H1 (cell line): Measurements from ENCODE around the gene SNRNP200. TPM values are rescaled to one million over a fixed set of nuclear protein-coding genes. Genes with fewer than 3 reads are reported as not detected.

Experiments used
- CTCF ChIA-PET: fragments of 300-600 bp; sonication (Branson Sonifier 250); formaldehyde crosslinking; loops from one replicate; lab custom pipeline; 2021; ENCODE audit not compliant: partially characterized antibody; lab: Charles Lee
- POLR2A ChIA-PET: fragments of 300-600 bp; sonication (Branson Sonifier 250); formaldehyde crosslinking; loops from one replicate; lab custom pipeline; 2021; ENCODE audit warnings: inconsistent platforms; ENCODE audit not compliant: partially characterized antibody; lab: Charles Lee
- DNase-seq, 2 experiments: peaks; one replicate each; pipeline versions ENCODE4 v3.0.0 to v3.0.0-alpha.2; 2010 to 2022; ENCODE audit warnings: low spot score in 2 of 2, low read depth in 1 of 2, mixed read lengths in 1 of 2
- FAIRE-seq: peaks from 2 replicates; lab custom pipeline; 2011; peaks lifted over from hg19 to GRCh38; lab: Jason Lieb, UNC
- H2AFZ ChIP-seq: 2 replicates; pipeline ENCODE4 v1.8.1; 2012; ENCODE audit warnings: low read length, inconsistent platforms
- H2AK5ac ChIP-seq: 2 replicates; pipeline ENCODE4 v1.6.1; 2013; ENCODE audit warnings: low read depth, low read length
- H2BK120ac ChIP-seq: replicated peaks from 2 replicates; pipeline ENCODE3; 2013; ENCODE audit warnings: low read depth, low read length, inconsistent platforms
- H2BK12ac ChIP-seq: 2 replicates; pipeline ENCODE4 v1.6.1; 2013; ENCODE audit warnings: low read depth, low read length
- H2BK15ac ChIP-seq: 2 replicates; pipeline ENCODE4 v1.6.1; 2013; ENCODE audit warnings: low read length
- H2BK20ac ChIP-seq: 2 replicates; pipeline ENCODE4 v1.6.1; 2013; ENCODE audit warnings: low read length
- H2BK5ac ChIP-seq: 2 replicates; pipeline ENCODE4 v1.6.1; 2013; ENCODE audit warnings: low read depth, low read length
- H3K14ac ChIP-seq: 2 replicates; pipeline ENCODE4 v1.6.1; 2013; ENCODE audit warnings: inconsistent platforms; ENCODE audit not compliant: insufficient read length
- H3K18ac ChIP-seq: 2 replicates; pipeline ENCODE4 v1.6.1; 2013; ENCODE audit warnings: low read length; ENCODE audit errors: extremely low read depth
- H3K23ac ChIP-seq: 2 replicates; pipeline ENCODE4 v1.6.1; 2013; ENCODE audit warnings: inconsistent platforms; ENCODE audit not compliant: insufficient read length
- H3K23me2 ChIP-seq: 2 replicates; pipeline ENCODE4 v1.6.1; 2013; ENCODE audit warnings: low read depth, low read length
- H3K27ac ChIP-seq: 2 replicates; pipeline ENCODE4 v1.6.1; 2011; ENCODE audit warnings: low read depth, low read length, inconsistent platforms
- H3K27me3 ChIP-seq, 4 experiments: replicated peaks in 1 of 4; 1 replicate in 1 of 4; 2 replicates in 3 of 4; pipeline versions ENCODE4 v1.6.1 to v1.8.1; 2011 to 2013; ENCODE audit warnings: low read length in 3 of 4, mild to moderate bottlenecking in 3 of 4, inconsistent platforms in 2 of 4, mixed read lengths in 2 of 4, moderate library complexity in 1 of 4; ENCODE audit not compliant: control insufficient read depth in 3 of 4, insufficient read depth in 3 of 4; ENCODE audit errors: extremely low read depth in 1 of 4
- H3K36me3 ChIP-seq, 4 experiments: 2 replicates each; pipeline versions ENCODE4 v1.6.1 to v1.8.1; 2011 to 2013; ENCODE audit warnings: mild to moderate bottlenecking in 4 of 4, low read length in 3 of 4, moderate library complexity in 2 of 4, control low read depth in 1 of 4, inconsistent platforms in 1 of 4; ENCODE audit not compliant: insufficient read depth in 4 of 4, control insufficient read depth in 2 of 4
- H3K4ac ChIP-seq: replicated peaks from 2 replicates; pipeline ENCODE3; 2013; ENCODE audit warnings: low read length, low read depth, mixed read lengths, inconsistent platforms; ENCODE audit not compliant: insufficient read length
- H3K4me1 ChIP-seq, 4 experiments: replicated peaks in 1 of 4; 1 replicate in 1 of 4; 2 replicates in 3 of 4; pipeline versions ENCODE4 v1.6.1 to v1.8.1; 2011 to 2013; ENCODE audit warnings: low read length in 3 of 4, inconsistent platforms in 2 of 4, mixed read lengths in 1 of 4; ENCODE audit not compliant: insufficient read depth in 4 of 4, control insufficient read depth in 3 of 4
- H3K4me2 ChIP-seq, 2 experiments: 2 replicates each; pipeline versions ENCODE4 v1.6.1 to v1.8.1; 2011 to 2013; ENCODE audit warnings: low read depth in 2 of 2, low read length in 2 of 2, control low read depth in 1 of 2, inconsistent platforms in 1 of 2, mild to moderate bottlenecking in 1 of 2; ENCODE audit not compliant: insufficient read depth in 1 of 2
- H3K4me3 ChIP-seq, 4 experiments: fragments of 200-600, 300-600 bp in 1 of 4; sonication (generic), shearing (Covaris generic), sonication (Bioruptor Twin) in 1 of 4; 2 replicates each; pipeline versions ENCODE4 v1.5.1 to v1.8.1; 2011 to 2016; ENCODE audit warnings: low read length in 4 of 4, low read depth in 3 of 4, control low read depth in 2 of 4, inconsistent platforms in 2 of 4, mild to moderate bottlenecking in 2 of 4, mixed read lengths in 1 of 4, moderate library complexity in 1 of 4; ENCODE audit not compliant: insufficient read depth in 2 of 4; ENCODE audit errors: extremely low read depth in 1 of 4
- H3K56ac ChIP-seq: replicated peaks from 2 replicates; pipeline ENCODE3; 2013; ENCODE audit warnings: low read depth, mild to moderate bottlenecking, mixed read lengths, low read length, inconsistent platforms; ENCODE audit not compliant: insufficient read length
- H3K79me1 ChIP-seq: 2 replicates; pipeline ENCODE4 v1.6.1; 2013; ENCODE audit warnings: low read depth, low read length, control low read depth
- H3K79me2 ChIP-seq, 2 experiments: 2 replicates each; pipeline versions ENCODE4 v1.6.1 to v1.8.1; 2012 to 2013; ENCODE audit warnings: low read length in 2 of 2, mild to moderate bottlenecking in 2 of 2, inconsistent platforms in 1 of 2; ENCODE audit not compliant: insufficient read depth in 2 of 2, control insufficient read depth in 1 of 2
- H3K9ac ChIP-seq, 4 experiments: replicated peaks in 1 of 4; 1 replicate in 1 of 4; 2 replicates in 3 of 4; pipeline versions ENCODE4 v1.6.1 to v1.8.1; 2011 to 2013; ENCODE audit warnings: low read depth in 3 of 4, low read length in 3 of 4, control low read depth in 2 of 4, mild to moderate bottlenecking in 2 of 4, moderate library complexity in 2 of 4, inconsistent platforms in 1 of 4; ENCODE audit errors: extremely low read depth in 1 of 4
- H3K9me3 ChIP-seq, 2 experiments: 2 replicates each; pipeline versions ENCODE4 v1.6.1 to v1.8.1; 2012 to 2013; ENCODE audit warnings: mild to moderate bottlenecking in 2 of 2, moderate library complexity in 2 of 2, control low read depth in 1 of 2, inconsistent platforms in 1 of 2, low read depth in 1 of 2, low read length in 1 of 2, mixed read lengths in 1 of 2; ENCODE audit not compliant: insufficient read depth in 2 of 2
- H4K20me1 ChIP-seq, 2 experiments: replicated peaks in 1 of 2; 2 replicates each; pipeline versions ENCODE3 to v1.8.1; 2011 to 2013; ENCODE audit warnings: inconsistent platforms in 2 of 2, low read length in 2 of 2, mild to moderate bottlenecking in 1 of 2; ENCODE audit not compliant: insufficient read depth in 2 of 2, control insufficient read depth in 1 of 2
- H4K5ac ChIP-seq: 2 replicates; pipeline ENCODE4 v1.6.1; 2013; ENCODE audit warnings: low read length, low read depth, mixed read lengths, inconsistent platforms; ENCODE audit not compliant: insufficient read length
- H4K8ac ChIP-seq: 2 replicates; pipeline ENCODE4 v1.8.0; 2013; ENCODE audit warnings: mild to moderate bottlenecking, moderate library complexity, low read length, inconsistent platforms; ENCODE audit not compliant: insufficient read depth; ENCODE audit errors: extremely low read depth
- H4K91ac ChIP-seq: replicated peaks from 2 replicates; pipeline ENCODE3; 2013; ENCODE audit warnings: low read length, mixed read lengths, inconsistent platforms; ENCODE audit not compliant: insufficient read length
- BCL11A ChIP-seq, 2 experiments: IDR thresholded peaks; one replicate each; pipeline ENCODE4 v1.6.1; 2011; ENCODE audit warnings: low read depth in 2 of 2, low read length in 2 of 2, mild to moderate bottlenecking in 2 of 2
- CTBP2 ChIP-seq: IDR thresholded peaks from 2 replicates; pipeline ENCODE4 v1.7.0; 2011; ENCODE audit warnings: borderline replicate concordance, mild to moderate bottlenecking, moderate library complexity, mixed read lengths, low read length; ENCODE audit not compliant: insufficient read depth, insufficient read length
- GTF2F1 ChIP-seq: IDR thresholded peaks from 2 replicates; pipeline ENCODE4 v1.6.1; 2012; ENCODE audit warnings: low read depth, low read length, improper control_type of control experiment, borderline replicate concordance
- KDM5A ChIP-seq: fragments of 200-600 bp; IDR thresholded peaks from 2 replicates; pipeline ENCODE4 v1.7.1; 2012; ENCODE audit warnings: mild to moderate bottlenecking, low read length, inconsistent platforms, mixed read lengths
- POLR2A ChIP-seq, 2 experiments: IDR thresholded peaks; 1 replicate in 1 of 2; 2 replicates in 1 of 2; pipeline ENCODE4 v1.6.1; 2011; ENCODE audit warnings: low read depth in 2 of 2, low read length in 2 of 2, mild to moderate bottlenecking in 2 of 2; ENCODE audit errors: control extremely low read depth in 1 of 2
- POLR2AphosphoS5 ChIP-seq: IDR thresholded peaks from 2 replicates; pipeline ENCODE4 v1.6.1; 2011; ENCODE audit warnings: low read depth, low read length
- SP1 ChIP-seq: IDR thresholded peaks from 2 replicates; pipeline ENCODE4 v1.6.1; 2011; ENCODE audit warnings: low read depth, low read length
- SP2 ChIP-seq: IDR thresholded peaks from 2 replicates; pipeline ENCODE4 v1.6.1; 2012; ENCODE audit warnings: mild to moderate bottlenecking, low read length, inconsistent platforms
- TBP ChIP-seq: IDR thresholded peaks from 2 replicates; pipeline ENCODE4 v1.6.1; 2011; ENCODE audit warnings: low read depth, low read length, improper control_type of control experiment
- USF2 ChIP-seq: IDR thresholded peaks from 2 replicates; pipeline ENCODE4 v1.6.1; 2011; ENCODE audit warnings: low read length, improper control_type of control experiment
- WGBS, 2 experiments: shearing (Covaris generic) in 1 of 2; methylation state at CpG; one replicate each; pipeline versions ENCODE4 v1.1.6 to v1.1.7; 2013 to 2015; ENCODE audit warnings: low lambda C conversion rate in 2 of 2, mixed read lengths in 2 of 2, inconsistent platforms in 1 of 2, low coverage in 1 of 2, missing lambda C conversion rate in 1 of 2; ENCODE audit not compliant: insufficient replicate concordance in 2 of 2, insufficient coverage in 1 of 2, insufficient read length in 1 of 2; ENCODE audit errors: extremely low coverage in 1 of 2, missing lambda C conversion rate in 1 of 2; 5-methylcytosine and 5-hydroxymethylcytosine counted together
- polyA plus RNA-seq, 7 experiments: library from polyadenylated mRNA; depleted of rRNA in 3 of 7; stranded (reverse) in 5 of 7; unstranded in 2 of 7; fragments of >200 nt in 5 of 7; fragments of 200-250 nt in 2 of 7; gene quantifications; 1 replicate in 5 of 7; 2 replicates in 1 of 7; 4 replicates in 1 of 7; pipeline versions ENCODE4 v1.2.1 to v1.2.3, GENCODE V29; 2011 to 2013; ENCODE audit warnings: missing spikeins in 2 of 7, mixed read lengths in 2 of 7
- total RNA-seq: library from RNA; stranded (reverse); fragmentation: NEBNext Ultra II Directional; extraction: Animal tissue kit (Norgen Biotek cat#: 25700); gene quantifications from 2 replicates; pipeline ENCODE4 v1.2.1, GENCODE V29; 2021

SNRNP200 gene
- total and polyA plus RNA-seq, 2 of the 8 experiments (the other 6 are each of a cell fraction or from before 2014, with no cell fraction given): 190 to 289 TPM

GRCh38 chr2:96231316-96231715 is 74.0 kb downstream of the SNRNP200 start:
- Histone ChIP-seq H2BK5ac (no peak overlapping the region), H3K36me3 (no peaks in the 10 kb centered on the region), H2BK15ac (no peak overlapping the region), H2AK5ac (no peak overlapping the region), H4K91ac (no peak overlapping the region), H3K18ac (no peak overlapping the region), H3K27ac (no peak overlapping the region), H2BK12ac (no peak overlapping the region), H3K79me2 (no peaks in the 10 kb centered on the region), H4K5ac (no peak overlapping the region), H3K14ac (no peak overlapping the region), H2BK120ac (no peak overlapping the region), H4K20me1 (peaks cover 0 to 2% of the 10 kb centered on the region in 2 experiments), H3K9ac (no peak overlapping the region), H3K23me2 (no peaks in the 10 kb centered on the region), H3K27me3 (no peaks in the 10 kb centered on the region), H3K23ac (no peak overlapping the region), H3K56ac (no peak overlapping the region), H3K79me1 (no peaks in the 10 kb centered on the region), H2BK20ac (no peak overlapping the region), H3K4me1 (no peaks in the 10 kb centered on the region), H3K4ac (no peak overlapping the region), H3K9me3 (no peaks in the 10 kb centered on the region), H4K8ac (no peak overlapping the region), H3K4me3 (no peak overlapping the region), H2AFZ (no peak overlapping the region), H3K4me2 (no peak overlapping the region)
- ChIA-PET POLR2A (interaction anchor here (1.1 to 1.3 kb wide), 2 partner anchors 18 to 23 kb away, joined by 3 to 6 read pairs; no protein-coding TSS in a partner anchor), CTCF (interaction anchor here (1.1 to 7.4 kb wide), 4 partner anchors 9 to 209 kb away, joined by 4 to 43 read pairs (median 6); no protein-coding TSS in a partner anchor)
- DNase-seq (no peak), FAIRE-seq (no peak)
- TF ChIP-seq GTF2F1 (no peak), SP1 (no peak), CTBP2 (no peak), BCL11A (IDR thresholded peaks at IDR 0.05; ENCODE audit: low read depth in 2 of 2, low read length in 2 of 2) (no peak), TBP (no peak), KDM5A (no peak), POLR2AphosphoS5 (no peak), SP2 (no peak), POLR2A (IDR thresholded peaks at IDR 0.05; ENCODE audit: control extremely low read depth in 1 of 2, low read depth in 2 of 2, low read length in 2 of 2) (no peak), USF2 (no peak)
- 84% methylated on average over 4 of the region's 4 CpGs; no CpG with 5 or more reads in 1 of the 2 experiments for WGBS, 2 experiments
